Ovary (tissue), 9 donors: ENCODE measurements around the gene FAM53B. TPM values are rescaled to one million over a fixed set of nuclear protein-coding genes. Genes with fewer than 3 reads are reported as not detected.
A peak's percentile ranks its signal among the peaks of the same experiment; 100 is the strongest.

Source experiments
- DNase-seq, 5 donors: peaks; one replicate each; pipeline ENCODE4 v3.0.0-alpha.2; 2019 to 2020
- H3K27ac ChIP-seq, 2 donors: fragments of 200-600 bp; one replicate each; pipeline versions ENCODE4 v1.5.1 to v1.8.0; 2019 to 2022
- H3K27me3 ChIP-seq: fragments of 200-600 bp; one replicate; pipeline ENCODE4 v1.8.0; 2022
- H3K36me3 ChIP-seq: fragments of 200-600 bp; sonication (generic); one replicate; pipeline ENCODE4 v1.5.1; 2019
- H3K4me1 ChIP-seq: one replicate; pipeline ENCODE4 v1.8.1; 2013; ENCODE audit warnings: mild to moderate bottlenecking, moderate library complexity; ENCODE audit not compliant: insufficient read depth
- H3K4me3 ChIP-seq: fragments of 200-600 bp; sonication (generic); one replicate; pipeline ENCODE4 v1.5.1; 2017
- H3K9me3 ChIP-seq, 2 donors: fragments of 200-600 bp in 1 of 2; sonication (generic) in 1 of 2; one replicate each; pipeline versions ENCODE4 v1.5.1 to v1.8.1; 2013 to 2019; ENCODE audit warnings: mild to moderate bottlenecking in 1 of 2, moderate library complexity in 1 of 2
- CTCF ChIP-seq, 3 donors: fragments of 450-650 bp in 2 of 3; fragments of 200-600 bp in 1 of 3; IDR thresholded peaks; one replicate each; pipeline versions ENCODE4 v1.5.1 to v1.8.0; 2016 to 2022; ENCODE audit warnings: antibody characterized with exemption in 3 of 3, mild to moderate bottlenecking in 1 of 3
- EP300 ChIP-seq: sonication (generic); formaldehyde crosslinking; IDR thresholded peaks from one replicate; pipeline ENCODE4 v1.6.1; 2017; ENCODE audit warnings: antibody characterized with exemption
- POLR2A ChIP-seq: fragments of 450-650 bp; IDR thresholded peaks from one replicate; pipeline ENCODE4 v1.6.1; 2017; ENCODE audit warnings: antibody characterized with exemption, mild to moderate bottlenecking, moderate library complexity
- WGBS, 3 donors: extraction: QIAGEN DNeasy Blood & Tissue Kit in 1 of 3; methylation state at CpG; one replicate each; pipeline versions ENCODE4 v1.1.5 to v1.1.7; 2013 to 2017; 5-methylcytosine and 5-hydroxymethylcytosine counted together
- intact Hi-C, 4 donors: fragments of 100-400 bp; cut with DNase I; formaldehyde crosslinking; loops; one replicate each; pipeline versions ENCODE4 v1.11.0 to v1.15.1; 2022 to 2023
- polyA plus RNA-seq, 2 donors: library from polyadenylated mRNA; stranded (reverse); fragments of 200-250 nt in 1 of 2; fragments of 350-450 nt in 1 of 2; fragmentation: Illumina TruSeq in 1 of 2; extraction: RNeasy Lipid Tissue Mini Kit (QIAGEN cat#74804) in 1 of 2; gene quantifications; one replicate each; pipeline ENCODE4 v1.2.3, GENCODE V29; 2013 to 2014
- total RNA-seq, 7 donors: library from RNA; depleted of rRNA in 2 of 7; stranded (reverse); fragments of >200 nt in 2 of 7; fragmentation: NEBNext Ultra II Directional in 3 of 7; extraction: Animal tissue kit (Norgen Biotek cat#: 25700) in 3 of 7; gene quantifications; one replicate each; pipeline versions ENCODE4 v1.1.0 to v1.2.4, GENCODE V29; 2016 to 2023
- donor health status: DM: no; HTN: no; CAD: no; lungs with moderate emphysema.
- donor health status: DM: no; HTN: no; CAD: no.
- donor health status: Bipolar disorder and iron deficiency.
- donor health status: DM: yes; HTN: yes; CAD: no.
- donor health status: DM: no; HTN: no; CAD: no.
- donor health status: DM: yes; HTN: yes; CAD: no.

Gene FAM53B
- total and polyA plus RNA-seq, 9 donors: 9.7 to 77.6 (median 45.5) TPM

DNA sequence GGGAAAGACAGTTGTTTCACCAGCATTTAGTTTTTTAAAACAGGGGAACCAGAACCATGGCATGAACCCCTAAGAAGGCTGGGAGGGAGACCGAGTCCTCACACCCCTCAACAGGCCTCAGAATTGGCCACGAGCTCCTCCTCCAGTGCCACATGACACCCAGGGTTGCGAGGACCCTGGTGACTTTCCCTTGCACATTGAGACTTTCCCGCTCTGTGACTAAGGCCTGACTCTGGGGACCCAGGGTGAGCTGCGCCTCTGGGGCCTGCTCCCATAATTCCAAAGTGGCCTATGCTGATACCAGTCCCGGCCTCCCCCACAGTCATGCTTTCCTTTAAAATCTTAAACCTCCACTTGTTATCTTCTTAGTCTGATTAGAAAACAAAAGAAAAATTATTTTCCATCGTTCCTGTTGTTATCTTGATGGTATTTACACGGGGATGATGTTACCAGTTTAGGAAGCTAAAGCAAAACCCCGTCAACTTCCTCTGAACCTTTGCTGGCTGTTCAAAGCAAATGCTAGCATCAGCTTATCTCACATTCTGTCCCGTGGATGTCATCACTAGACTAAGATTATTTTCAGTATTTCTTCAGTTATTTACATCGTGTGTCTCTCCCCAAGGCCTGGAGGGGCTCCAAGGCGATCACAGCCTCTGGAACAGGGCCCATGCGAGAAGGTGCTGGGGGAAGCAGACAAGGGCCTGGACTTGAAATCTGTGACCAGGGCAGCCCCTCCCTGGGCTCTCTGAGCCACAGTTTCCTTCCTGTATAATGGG, 42.1 kb downstream of the FAM53B start:
- DNase-seq: peak; percentile 87 to 91 (median 88)
- Histone ChIP-seq H3K4me3 (no peak overlapping the region), H3K4me1 (peaks cover 75% of the 10 kb centered on the region), H3K9me3 (no peaks in the 10 kb centered on the region), H3K27ac (peak overlapping the region; percentile 74 to 96), H3K36me3 (no peaks in the 10 kb centered on the region), H3K27me3 (no peaks in the 10 kb centered on the region)
- WGBS, 3 donors: 18 to 20% (median 19%) methylated on average over 13 of the region's 13 CpGs
- TF ChIP-seq CTCF (IDR thresholded peaks at IDR 0.05): no peak
- TF ChIP-seq EP300: peak; percentile 27
- no peak for TF ChIP-seq POLR2A
- intact Hi-C loops: loop anchor here (5.0 kb wide), 3 partner anchors 35 to 70 kb away; partner anchors contain the start of gene FAM53B (in 2 of the 4)

DNA sequence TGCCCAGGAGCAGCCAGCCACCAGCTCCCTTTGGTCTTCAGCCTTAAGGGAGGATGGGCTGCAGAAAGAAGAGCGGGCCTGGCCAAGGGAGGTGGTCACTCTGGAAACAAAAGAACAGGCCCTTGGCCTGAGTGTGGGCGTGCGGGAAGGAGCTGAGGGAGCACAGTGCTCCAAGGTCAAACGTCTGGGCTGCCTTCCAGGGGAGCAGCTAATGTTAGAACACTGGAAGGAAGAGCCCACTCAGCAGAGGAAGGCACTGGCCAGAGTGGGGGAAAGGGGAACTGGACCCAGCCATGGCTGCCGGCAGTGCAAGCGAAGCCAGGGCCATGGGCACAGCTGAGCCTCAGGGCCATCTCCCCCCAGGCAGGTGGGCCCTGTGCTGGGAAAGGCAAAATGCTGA, 42.7 kb downstream of the FAM53B start:
- WGBS, 3 donors: 0 to 4% (median 3%) methylated on average over 6 of the region's 6 CpGs
- peak; percentile 98 to 100 (median 99) for DNase-seq
- no peak for TF ChIP-seq CTCF (IDR thresholded peaks at IDR 0.05)
- no peak for TF ChIP-seq EP300
- no peak for TF ChIP-seq POLR2A
- intact Hi-C loops: loop anchor here (5.0 kb wide), 3 partner anchors 36 to 69 kb away; partner anchors contain the start of gene FAM53B (in 2 of the 4)
- peak overlapping the region; percentile 74 to 96 for H3K27ac ChIP-seq
- peaks cover 72% of the 10 kb centered on the region for H3K4me1 ChIP-seq
- H3K9me3 ChIP-seq: no peaks in the 10 kb centered on the region
- no peaks in the 10 kb centered on the region for H3K36me3 ChIP-seq
- H3K27me3 ChIP-seq: no peaks in the 10 kb centered on the region
- no peak overlapping the region for H3K4me3 ChIP-seq

DNA sequence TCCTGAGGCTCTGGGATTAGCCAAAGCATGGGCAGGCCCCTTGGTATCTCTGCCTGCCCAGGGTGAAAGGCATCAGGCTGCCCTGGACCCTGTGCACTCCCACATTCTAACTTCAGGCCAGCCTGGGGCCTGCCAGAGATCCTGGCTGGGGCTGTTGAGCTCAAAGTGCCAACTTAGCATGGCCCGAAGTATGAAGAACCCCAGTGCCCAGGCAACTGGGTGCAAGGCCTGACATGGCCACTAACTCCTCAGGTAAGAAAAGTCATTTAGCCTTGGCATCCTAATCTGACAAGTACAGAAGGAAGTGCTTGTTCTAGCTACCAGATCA, 43.2 kb downstream of the FAM53B start:
- WGBS, 3 donors: 24 to 38% (median 30%) methylated on average over 1 of the region's 1 CpG

More for the DNA sequence above, 43.2 kb downstream of the FAM53B start:
- no peaks in the 10 kb centered on the region for H3K36me3 ChIP-seq
- H3K9me3 ChIP-seq: no peaks in the 10 kb centered on the region
- no peak overlapping the region for H3K4me3 ChIP-seq
- intact Hi-C loops: loop anchor here (5.0 kb wide), 3 partner anchors 36 to 69 kb away; partner anchors contain the start of gene FAM53B (in 2 of the 4)
- no peak for TF ChIP-seq POLR2A
- no peak for TF ChIP-seq EP300
- no peak for TF ChIP-seq CTCF (IDR thresholded peaks at IDR 0.05)
- DNase-seq: peak in 2 of 5 donors; percentile 43 to 47
- H3K27me3 ChIP-seq: no peaks in the 10 kb centered on the region
- H3K27ac ChIP-seq: peak overlapping the region; percentile 4 to 96
- H3K4me1 ChIP-seq: peaks cover 71% of the 10 kb centered on the region
